ENCODE measurements around the gene DICER1.

Gene DICER1

GRCh38 chr14:95077345-95077744 lies 80.0 kb downstream of the DICER1 start:
- no peak for DNase-seq (ENCODE audit: low spot score)

- no peak for DNase-seq (ENCODE audit: low spot score)
Measured at GRCh38 chr14:95075789-95076188, 81.5 kb downstream of the DICER1 start.

- DNase-seq (ENCODE audit: low spot score): no peak
Measured at GRCh38 chr14:95073947-95074346, 83.4 kb downstream of the DICER1 start.

GRCh38 chr14:95072310-95072905 lies 84.9 kb downstream of the DICER1 start:
- DNase-seq (ENCODE audit: low spot score): no peak

DNA sequence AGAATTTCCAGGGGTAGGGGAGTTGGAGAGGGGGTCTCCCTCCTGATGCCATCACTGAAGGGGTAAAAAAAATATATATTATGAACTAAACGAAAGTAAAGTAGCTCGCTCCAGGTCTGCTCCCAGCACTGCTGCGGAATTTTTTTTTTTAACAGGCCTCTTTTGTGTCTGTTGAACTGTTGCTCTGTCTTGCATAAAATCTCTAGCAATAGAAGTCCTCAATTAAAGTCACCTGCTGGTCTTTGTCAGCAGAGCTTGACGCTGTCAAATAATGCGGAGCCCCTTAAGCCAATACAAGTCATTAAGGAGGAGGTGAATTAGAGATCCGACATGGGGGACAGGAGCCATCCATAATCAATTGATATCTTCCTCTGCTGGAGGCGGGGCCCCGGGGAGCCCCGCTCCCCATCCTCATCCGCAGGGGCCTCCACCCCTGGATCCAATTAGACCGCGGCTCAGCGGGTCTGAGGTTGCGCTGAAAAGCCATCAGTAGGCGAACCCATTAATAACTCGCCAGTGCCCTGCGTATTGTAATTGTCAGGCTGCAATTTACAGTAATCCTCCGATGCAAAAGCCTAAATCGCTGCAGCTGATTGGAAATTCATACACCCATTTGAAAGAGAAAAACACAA lies 85.6 kb downstream of the DICER1 start:
- DNase-seq (ENCODE audit: low spot score): no peak

GRCh38 chr14:95070748-95071435 lies 86.4 kb downstream of the DICER1 start:
- no peak for DNase-seq (ENCODE audit: low spot score)

GRCh38 chr14:95069547-95069946 lies 87.8 kb downstream of the DICER1 start:
- no peak for DNase-seq (ENCODE audit: low spot score)

- DNase-seq (ENCODE audit: low spot score): no peak
Measured at GRCh38 chr14:95069018-95069417, 88.3 kb downstream of the DICER1 start.

DNA sequence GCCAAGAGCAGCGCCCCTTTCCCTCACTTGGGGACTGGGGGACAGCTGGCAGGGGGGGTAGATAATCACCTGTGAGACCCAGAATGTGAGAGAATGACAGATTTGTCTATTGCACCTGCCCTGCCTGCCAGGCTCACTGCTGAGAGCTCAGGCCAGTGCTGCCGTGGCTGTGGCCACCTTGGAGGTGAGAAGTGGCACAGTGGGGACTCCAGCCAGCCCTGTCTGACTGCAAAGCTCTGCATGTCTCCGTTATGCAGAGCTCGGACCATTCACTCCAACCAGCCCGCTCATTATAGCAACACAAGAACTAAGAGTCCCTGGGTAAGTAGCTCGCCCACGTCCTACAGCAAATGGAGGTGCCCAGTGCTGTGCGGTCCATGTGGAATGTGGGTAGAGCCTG lies 88.8 kb downstream of the DICER1 start:
- no peak for DNase-seq (ENCODE audit: low spot score)

DNA sequence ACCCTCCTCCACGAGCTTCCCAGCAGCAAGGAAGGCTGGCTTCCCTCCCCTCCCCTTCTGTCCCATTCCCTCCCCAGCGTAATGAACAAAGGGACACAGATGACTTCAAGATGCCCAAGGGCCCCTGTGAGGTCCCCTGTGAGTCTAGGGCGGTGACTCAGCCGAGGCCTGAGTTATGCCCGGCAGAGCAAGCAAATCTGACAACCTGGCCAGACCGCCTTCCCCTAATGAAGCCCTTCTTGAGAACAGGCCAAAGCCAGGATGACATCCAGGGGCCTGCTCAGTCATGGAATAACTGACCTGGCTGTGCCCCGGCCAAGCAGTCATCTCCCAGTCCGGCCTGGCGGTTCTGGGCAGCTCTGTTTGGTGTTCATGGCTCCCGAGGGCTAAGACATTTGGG lies 89.2 kb downstream of the DICER1 start:
- DNase-seq (ENCODE audit: low spot score): no peak

- no peak for DNase-seq (ENCODE audit: low spot score)
Measured at GRCh38 chr14:95067526-95067925, 89.8 kb downstream of the DICER1 start.

DNA sequence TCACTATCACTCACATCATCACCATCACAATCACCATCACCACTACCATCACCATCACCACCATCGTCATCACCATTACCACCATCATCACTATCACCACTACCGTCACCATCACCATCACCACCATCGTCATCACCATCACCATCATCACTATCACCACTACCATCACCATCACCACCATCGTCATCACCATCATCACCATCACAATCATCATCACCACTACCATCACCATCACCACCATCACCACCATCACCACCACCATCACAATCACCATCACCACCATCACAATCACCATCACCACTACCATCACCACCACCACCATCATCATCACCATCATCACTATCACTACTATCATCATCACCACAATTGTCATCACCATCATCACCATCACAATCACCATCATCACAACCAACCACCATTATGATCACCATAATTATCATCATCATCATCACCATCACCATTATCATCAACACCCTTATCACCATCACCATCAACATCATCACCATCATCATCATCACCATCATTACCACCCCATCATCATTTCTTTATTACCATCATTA lies 90.8 kb downstream of the DICER1 start:
- DNase-seq (ENCODE audit: low spot score): no peak

- no peak for DNase-seq (ENCODE audit: low spot score)
Measured at GRCh38 chr14:95065411-95065810, 91.9 kb downstream of the DICER1 start.

DNA sequence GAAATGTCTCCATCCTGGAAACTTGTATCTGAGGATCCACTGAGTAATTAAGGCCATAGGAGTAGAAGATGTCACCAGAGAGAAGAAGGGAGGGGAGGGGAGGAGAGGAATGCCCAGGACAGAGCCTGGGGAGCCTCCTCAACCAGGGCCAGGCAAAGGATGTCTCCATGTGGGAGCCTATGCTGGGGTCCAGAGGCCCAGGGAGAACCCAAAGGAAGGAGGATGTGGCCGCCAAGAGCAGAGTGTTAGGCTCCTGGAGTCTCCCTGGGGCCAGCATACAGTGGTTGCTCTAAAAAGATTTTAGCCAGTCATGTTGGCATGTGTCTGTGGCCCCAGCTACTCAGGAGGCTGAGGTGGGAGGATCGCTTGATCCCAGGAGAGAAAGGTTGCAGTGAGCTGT lies 92.6 kb downstream of the DICER1 start:
- no peak for DNase-seq (ENCODE audit: low spot score)

DNA sequence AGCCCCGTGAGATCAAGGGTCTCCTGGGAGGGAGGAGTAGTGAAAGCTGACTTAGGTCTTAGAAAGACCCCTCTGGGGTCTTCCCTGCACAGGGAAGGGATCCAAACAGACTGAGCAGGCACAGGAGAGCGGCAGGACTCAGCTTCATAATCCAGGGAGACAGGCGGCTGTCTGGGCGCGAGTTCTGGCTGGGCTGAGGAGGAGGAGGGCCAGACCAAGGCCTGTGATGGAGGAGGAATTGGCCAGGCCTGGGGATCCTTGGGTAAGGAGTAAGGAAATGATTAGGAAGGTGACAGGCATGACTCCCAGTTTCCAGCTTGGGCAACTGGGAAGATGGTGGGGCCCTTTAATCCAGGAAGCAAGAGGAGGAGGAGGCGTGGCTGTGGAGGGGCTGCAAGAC lies 93.1 kb downstream of the DICER1 start:
- DNase-seq (ENCODE audit: low spot score): no peak

GRCh38 chr14:95063391-95063790 lies 93.9 kb downstream of the DICER1 start:
- no peak for DNase-seq (ENCODE audit: low spot score)

DNA sequence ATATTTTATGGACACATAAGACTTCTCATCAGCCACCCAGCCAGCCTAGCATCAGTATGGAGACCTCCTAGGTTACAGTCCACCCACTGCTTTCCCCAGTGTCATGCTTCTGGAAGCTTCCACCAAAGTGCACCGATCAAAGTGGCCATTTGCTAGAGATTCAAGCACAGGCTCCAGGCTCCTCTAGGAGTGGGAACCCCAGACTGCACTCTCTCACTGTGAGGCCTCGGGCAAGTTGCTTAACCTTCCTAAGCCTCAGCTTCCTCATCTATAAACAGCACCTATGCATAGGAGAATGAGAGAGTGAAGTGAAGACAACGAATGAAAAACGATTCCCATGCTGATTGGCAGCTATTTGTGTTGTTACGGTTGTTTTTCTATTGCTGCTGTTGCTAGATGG lies 94.4 kb downstream of the DICER1 start:
- no peak for DNase-seq (ENCODE audit: low spot score)

GRCh38 chr14:95062220-95062619 lies 95.1 kb downstream of the DICER1 start:
- DNase-seq (ENCODE audit: low spot score): no peak

DNA sequence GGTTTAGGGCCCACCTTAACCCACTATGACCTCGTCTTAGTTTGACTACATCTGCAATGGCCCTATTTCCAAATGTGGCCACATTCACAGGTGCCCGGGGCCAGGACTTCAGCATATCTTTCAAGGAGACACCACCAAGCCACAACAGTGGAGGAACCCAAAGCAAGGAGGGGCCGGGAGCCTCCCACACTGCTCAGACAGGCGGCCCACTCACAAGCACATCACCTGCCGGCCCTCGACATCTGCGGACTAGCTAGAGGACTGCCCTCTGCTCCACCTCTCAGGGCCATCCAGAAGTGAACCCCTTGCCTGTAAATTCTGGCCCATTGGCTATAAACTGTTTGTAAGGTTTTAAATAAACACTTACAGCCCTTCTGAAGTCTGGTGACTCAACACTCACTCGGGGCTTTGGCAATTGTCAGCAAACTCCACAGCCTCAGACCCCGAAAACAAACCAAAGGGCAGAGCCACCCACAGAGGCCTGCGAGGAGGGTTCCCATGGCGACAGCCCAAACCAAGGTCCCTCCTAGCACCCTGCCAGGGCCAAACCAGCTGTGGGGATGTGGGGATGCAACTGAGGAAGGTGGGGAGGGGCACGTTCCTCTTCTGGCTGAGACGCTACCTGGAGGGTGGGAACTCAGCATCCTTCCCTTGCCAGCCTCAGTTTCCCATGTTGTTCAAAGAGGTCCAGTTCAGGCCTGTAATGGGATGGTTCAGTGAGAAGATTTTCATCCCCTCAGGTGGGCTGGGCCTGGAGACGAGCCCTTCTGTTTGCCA lies 95.8 kb downstream of the DICER1 start:
- no peak for DNase-seq (ENCODE audit: low spot score)

- no peak for DNase-seq (ENCODE audit: low spot score)
Measured at GRCh38 chr14:95059126-95059525, 98.2 kb downstream of the DICER1 start.

- no peak for DNase-seq (ENCODE audit: low spot score)
Measured at GRCh38 chr14:95058491-95058890, 98.8 kb downstream of the DICER1 start.

- no peak for DNase-seq (ENCODE audit: low spot score)
Measured at GRCh38 chr14:95057851-95058250, 99.5 kb downstream of the DICER1 start.

DNA sequence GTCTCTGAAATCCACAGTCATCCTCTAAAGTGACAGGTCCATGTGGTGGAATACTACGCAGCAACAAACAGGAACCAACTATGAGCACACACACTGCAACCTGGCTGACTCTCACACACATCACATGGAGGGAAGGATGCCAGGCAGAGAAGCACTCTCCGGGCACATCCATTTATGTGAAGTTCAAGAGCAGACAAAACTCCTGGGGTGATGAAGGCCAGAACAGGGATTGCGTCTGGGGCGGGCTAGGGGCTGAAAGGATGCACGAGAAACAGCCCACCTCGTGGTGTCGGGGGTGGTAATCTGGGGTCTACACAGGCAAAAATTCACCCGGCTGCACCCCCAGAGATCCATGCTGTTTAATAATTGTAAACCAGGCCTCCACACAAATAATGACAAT lies 100.2 kb downstream of the DICER1 start:
- no peak for DNase-seq (ENCODE audit: low spot score)
